Gastrocnemius medialis (tissue), 4 donors: ENCODE results near the gene SOAT2.

Source experiments
- CTCF ChIP-seq, 5 experiments: fragments of 450-650 bp in 3 of 5; fragments of 200-600 bp in 2 of 5; sonication (generic) in 2 of 5; IDR thresholded peaks in 4 of 5; conservative IDR thresholded peaks in 1 of 5; 1 replicate in 4 of 5; 2 replicates in 1 of 5; pipeline ENCODE4 v1.5.1; 2016 to 2019; ENCODE audit warnings: antibody characterized with exemption in 5 of 5, mild to moderate bottlenecking in 3 of 5, moderate library complexity in 3 of 5
- POLR2A ChIP-seq, 2 donors: fragments of 450-650 bp; IDR thresholded peaks; one replicate each; pipeline ENCODE4 v1.6.1; 2017; ENCODE audit warnings: antibody characterized with exemption in 2 of 2, mild to moderate bottlenecking in 2 of 2, moderate library complexity in 2 of 2

GRCh38 chr12:53096089-53096741 is 7.1 kb upstream of the SOAT2 start:
- TF ChIP-seq CTCF (IDR thresholded peaks at IDR 0.05 in 4 of 5, conservative IDR thresholded peaks at IDR 0.05 in 1 of 5), result no peak
- TF ChIP-seq POLR2A (IDR thresholded peaks at IDR 0.05), result no peak
